Spleen (tissue), 11 donors: Measurements from ENCODE around the gene MEI1. TPM values are rescaled to one million over a fixed set of nuclear protein-coding genes. Genes with fewer than 3 reads are reported as not detected.

Experiments
- DNase-seq: peaks from one replicate; pipeline ENCODE4 v3.0.0-alpha.2; 2020
- H3K27ac ChIP-seq, 8 donors: fragments of 200-600 bp; sonication (generic) in 7 of 8; 1 replicate in 4 of 8; 2 replicates in 4 of 8; pipeline versions ENCODE4 v1.5.0 to v1.8.0; 2016 to 2021; ENCODE audit warnings: inconsistent platforms in 4 of 8, mild to moderate bottlenecking in 4 of 8, moderate library complexity in 1 of 8
- H3K27me3 ChIP-seq, 7 donors: fragments of 200-600 bp; sonication (generic) in 6 of 7; replicated peaks in 1 of 7; 1 replicate in 4 of 7; 2 replicates in 3 of 7; pipeline versions ENCODE4 v1.5.0 to v1.8.0; 2016 to 2021; ENCODE audit warnings: inconsistent platforms in 3 of 7, mild to moderate bottlenecking in 1 of 7
- H3K36me3 ChIP-seq, 6 donors: fragments of 200-600 bp; sonication (generic) in 5 of 6; 1 replicate in 4 of 6; 2 replicates in 2 of 6; pipeline versions ENCODE4 v1.5.0 to v1.8.0; 2016 to 2021; ENCODE audit warnings: inconsistent platforms in 2 of 6
- H3K4me1 ChIP-seq, 6 donors: fragments of 200-600 bp; sonication (generic) in 5 of 6; 1 replicate in 3 of 6; 2 replicates in 3 of 6; pipeline versions ENCODE4 v1.5.0 to v1.8.0; 2016 to 2021; ENCODE audit warnings: inconsistent platforms in 3 of 6
- H3K4me3 ChIP-seq, 8 donors: fragments of 200-600 bp; sonication (generic) in 7 of 8; 1 replicate in 4 of 8; 2 replicates in 4 of 8; pipeline versions ENCODE4 v1.5.0 to v1.8.0; 2016 to 2021; ENCODE audit warnings: inconsistent platforms in 4 of 8, mild to moderate bottlenecking in 4 of 8, moderate library complexity in 2 of 8
- H3K9me3 ChIP-seq, 8 donors: fragments of 200-600 bp; sonication (generic) in 7 of 8; 1 replicate in 4 of 8; 2 replicates in 4 of 8; pipeline versions ENCODE4 v1.5.0 to v1.8.0; 2016 to 2021; ENCODE audit warnings: inconsistent platforms in 4 of 8
- CTCF ChIP-seq, 11 experiments: fragments of 200-600 bp in 7 of 11; fragments of 450-650 bp in 4 of 11; sonication (generic) in 4 of 11; IDR thresholded peaks in 8 of 11; conservative IDR thresholded peaks in 3 of 11; 1 replicate in 7 of 11; 2 replicates in 4 of 11; pipeline versions ENCODE4 v1.4.0 to v1.8.0; 2016 to 2021; ENCODE audit warnings: antibody characterized with exemption in 11 of 11, inconsistent platforms in 4 of 11, mild to moderate bottlenecking in 1 of 11
- POLR2A ChIP-seq, 3 donors: fragments of 450-650 bp; IDR thresholded peaks; one replicate each; pipeline ENCODE4 v1.5.1; 2017; ENCODE audit warnings: antibody characterized with exemption in 3 of 3, mild to moderate bottlenecking in 1 of 3
- POLR2AphosphoS5 ChIP-seq, 3 donors: sonication (generic); formaldehyde crosslinking; IDR thresholded peaks; one replicate each; pipeline ENCODE4 v1.5.1; 2017; ENCODE audit warnings: antibody characterized with exemption in 3 of 3
- WGBS, 5 donors: extraction: QIAGEN DNeasy Blood & Tissue Kit in 3 of 5; methylation state at CpG; one replicate each; pipeline versions ENCODE4 v1.1.5 to v1.1.7; 2013 to 2018; 5-methylcytosine and 5-hydroxymethylcytosine counted together
- intact Hi-C: fragments of 100-400 bp; cut with DNase I; formaldehyde crosslinking; loops from one replicate; pipeline ENCODE4 v1.15.0; 2023; ENCODE audit warnings: low total_unique reads
- polyA plus RNA-seq, 3 donors: library from polyadenylated mRNA; stranded (reverse); fragments of 200-250 nt; gene quantifications; one replicate each; pipeline ENCODE4 v1.2.1, GENCODE V29; 2013
- total RNA-seq, 7 donors: library from RNA; depleted of rRNA in 3 of 7; stranded (reverse); fragments of >200 nt in 3 of 7; fragmentation: NEBNext Ultra II Directional in 4 of 7; extraction: Animal tissue kit (Norgen Biotek cat#: 25700) in 4 of 7; gene quantifications; one replicate each; pipeline versions ENCODE4 v1.1.0 to v1.2.1, GENCODE V29; 2016 to 2021
- donor health status: healthy with polysubstance abuse.
- donor health status: DM: no; HTN: no; CAD: no; lungs with moderate emphysema.
- donor health status: DM: no; HTN: no; CAD: no.
- donor health status: Bipolar disorder and iron deficiency.
- donor health status: healthy.
- donor health status: DM: no; HTN: no; CAD: no.
- donor health status: DM: yes; HTN: yes; CAD: no.

Gene MEI1
- total and polyA plus RNA-seq, 10 donors, result 17.7 to 56.5 (median 22.1) TPM

- TF ChIP-seq CTCF (IDR thresholded peaks at IDR 0.05 in 8 of 11, conservative IDR thresholded peaks at IDR 0.05 in 3 of 11), result no peak
- no peak for TF ChIP-seq POLR2A (IDR thresholded peaks at IDR 0.05)
- intact Hi-C loops, result no loop called here
- H3K9me3 ChIP-seq, result no peaks in the 10 kb centered on the region
- H3K4me1 ChIP-seq, result no peaks in the 10 kb centered on the region
- H3K27ac ChIP-seq, result no peak overlapping the region
- no peak for DNase-seq
- no peaks in the 10 kb centered on the region for H3K27me3 ChIP-seq
- peaks cover 14 to 100% (median 100%) of the 10 kb centered on the region in 6 donors for H3K36me3 ChIP-seq
- H3K4me3 ChIP-seq, result no peak overlapping the region
- WGBS, 5 donors, result 79 to 100% (median 91%) methylated on average over 1 of the region's 1 CpG
These were observed 39.4 kb upstream of the MEI1 start for GRCh38 chr22:41659941-41660340.

DNA sequence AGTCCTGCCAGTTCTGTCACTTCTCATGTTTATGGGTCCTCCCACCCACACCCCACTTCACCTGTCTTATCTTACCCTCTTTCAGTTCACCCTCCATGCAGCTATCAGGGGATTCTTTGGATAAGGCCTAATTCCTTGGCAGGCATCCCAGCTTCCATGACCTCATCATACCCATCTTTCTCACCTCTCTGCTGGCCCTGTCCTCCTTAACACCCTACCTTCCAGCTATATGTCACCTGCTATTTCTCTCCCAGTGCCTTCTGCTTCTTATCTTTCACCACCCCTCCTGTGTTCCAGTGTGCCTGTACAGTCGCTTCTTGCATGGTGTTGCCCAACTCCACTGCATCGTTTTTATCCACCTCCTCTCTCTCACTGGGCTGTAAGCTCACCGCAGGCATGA lies 38.9 kb upstream of the MEI1 start:
- TF ChIP-seq CTCF (IDR thresholded peaks at IDR 0.05 in 8 of 11, conservative IDR thresholded peaks at IDR 0.05 in 3 of 11) (no peak), POLR2A (IDR thresholded peaks at IDR 0.05) (no peak), POLR2AphosphoS5 (IDR thresholded peaks at IDR 0.05) (no peak)
- no peak for DNase-seq
- Histone ChIP-seq H3K9me3 (no peaks in the 10 kb centered on the region), H3K27me3 (no peaks in the 10 kb centered on the region), H3K4me1 (no peaks in the 10 kb centered on the region), H3K36me3 (peaks cover 14 to 100% (median 98%) of the 10 kb centered on the region in 6 donors), H3K27ac (no peak overlapping the region), H3K4me3 (no peak overlapping the region)
- intact Hi-C loops, result no loop called here
- WGBS, 5 donors, result 85 to 96% (median 89%) methylated on average over 3 of the region's 3 CpGs

- intact Hi-C loops, result no loop called here
- no peak overlapping the region for H3K4me3 ChIP-seq
- no peak for DNase-seq
- no peak overlapping the region for H3K27ac ChIP-seq
- TF ChIP-seq POLR2AphosphoS5 (IDR thresholded peaks at IDR 0.05) (no peak), POLR2A (IDR thresholded peaks at IDR 0.05) (no peak), CTCF (IDR thresholded peaks at IDR 0.05 in 8 of 11, conservative IDR thresholded peaks at IDR 0.05 in 3 of 11) (no peak)
- no peaks in the 10 kb centered on the region for H3K9me3 ChIP-seq
- H3K36me3 ChIP-seq, result peaks cover 8 to 96% (median 92%) of the 10 kb centered on the region in 6 donors
- H3K4me1 ChIP-seq, result peaks cover 0 to under 1% (median 0%) of the 10 kb centered on the region in 6 donors
- 95 to 99% (median 96%) methylated on average over 3 of the region's 3 CpGs for WGBS, 5 donors
- no peaks in the 10 kb centered on the region for H3K27me3 ChIP-seq
These were observed 38.2 kb upstream of the MEI1 start for GRCh38 chr22:41661088-41661487.

GRCh38 chr22:41661713-41662112 lies 37.6 kb upstream of the MEI1 start:
- H3K4me3 ChIP-seq, result no peak overlapping the region
- peaks cover 8 to 89% (median 85%) of the 10 kb centered on the region in 6 donors for H3K36me3 ChIP-seq
- H3K27me3 ChIP-seq, result no peaks in the 10 kb centered on the region
- 96 to 98% (median 96%) methylated on average over 2 of the region's 2 CpGs for WGBS, 5 donors
- peaks cover 3 to 7% (median 5%) of the 10 kb centered on the region in 6 donors for H3K4me1 ChIP-seq
- H3K9me3 ChIP-seq, result no peaks in the 10 kb centered on the region
- DNase-seq, result no peak
- TF ChIP-seq CTCF (IDR thresholded peaks at IDR 0.05 in 8 of 11, conservative IDR thresholded peaks at IDR 0.05 in 3 of 11), result no peak
- no peak for TF ChIP-seq POLR2A (IDR thresholded peaks at IDR 0.05)
- no peak for TF ChIP-seq POLR2AphosphoS5 (IDR thresholded peaks at IDR 0.05)
- no peak overlapping the region for H3K27ac ChIP-seq
- intact Hi-C loops, result no loop called here
